ENCODE results near the gene TBPL2.

GRCh38 chr14:55370883-55371455 is 69.4 kb downstream of the TBPL2 start:
- TF ChIP-seq POLR2A (IDR thresholded peaks at IDR 0.05) (no peak), CTCF (IDR thresholded peaks at IDR 0.05 in 4 of 5, conservative IDR thresholded peaks at IDR 0.05 in 1 of 5) (no peak)
